Esophagus squamous epithelium (tissue), 5 donors: ENCODE results near the gene RTL10. TPM values are rescaled to one million over a fixed set of nuclear protein-coding genes. Genes with fewer than 3 reads are reported as not detected.

ENCODE experiments used
- DNase-seq: peaks from one replicate; lab custom pipeline; 2025; lab: John Stamatoyannopoulos, UW
- H3K27ac ChIP-seq, 4 donors: fragments of 200-600 bp; sonication (generic); one replicate each; pipeline ENCODE4 v1.5.1; 2016 to 2019; ENCODE audit warnings: mild to moderate bottlenecking in 1 of 4
- H3K27me3 ChIP-seq, 4 donors: fragments of 200-600 bp; sonication (generic); 1 replicate in 3 of 4; 2 replicates in 1 of 4; pipeline versions ENCODE4 v1.5.1 to v1.6.0; 2017 to 2021; ENCODE audit warnings: antibody characterized with exemption in 1 of 4
- H3K36me3 ChIP-seq, 3 donors: fragments of 200-600 bp; sonication (generic); one replicate each; pipeline ENCODE4 v1.5.1; 2016 to 2019
- H3K4me1 ChIP-seq, 3 donors: fragments of 200-600 bp; sonication (generic); one replicate each; pipeline ENCODE4 v1.5.1; 2017 to 2019
- H3K4me3 ChIP-seq, 4 donors: fragments of 200-600 bp; sonication (generic); 1 replicate in 3 of 4; 2 replicates in 1 of 4; pipeline ENCODE4 v1.5.1; 2016 to 2019; ENCODE audit warnings: mild to moderate bottlenecking in 2 of 4, moderate library complexity in 1 of 4
- H3K9me3 ChIP-seq, 3 donors: fragments of 200-600 bp; sonication (generic); one replicate each; pipeline ENCODE4 v1.5.1; 2016 to 2019
- POLR2A ChIP-seq, 4 donors: fragments of 450-650 bp; IDR thresholded peaks; one replicate each; pipeline ENCODE4 v1.6.1; 2017; ENCODE audit warnings: antibody characterized with exemption in 4 of 4, mild to moderate bottlenecking in 4 of 4, moderate library complexity in 3 of 4
- WGBS, 2 donors: methylation state at CpG; one replicate each; pipeline ENCODE4 v1.1.5; 2018; 5-methylcytosine and 5-hydroxymethylcytosine counted together
- intact Hi-C: fragments of 100-400 bp; cut with DNase I; formaldehyde crosslinking; loops from one replicate; pipeline ENCODE4 v1.15.0; 2022
- total RNA-seq, 4 donors: library from RNA; depleted of rRNA; stranded (reverse); fragments of >200 nt; gene quantifications; one replicate each; pipeline ENCODE4 v1.1.0, GENCODE V29; 2016
- TF ChIP-seq, protein P1 (sequence below), 6 experiments: fragments of 450-650 bp in 4 of 6; fragments of 200-600 bp in 2 of 6; sonication (generic) in 2 of 6; IDR thresholded peaks; one replicate each; pipeline ENCODE4 v1.5.1; 2016 to 2019; ENCODE audit warnings: antibody characterized with exemption in 6 of 6, mild to moderate bottlenecking in 4 of 6, moderate library complexity in 4 of 6
- donor health status: DM: yes; HTN: yes; CAD: no.

Gene RTL10
- total RNA-seq, 4 donors from 2014 or later, result 9.4 to 18.2 (median 11.4) TPM

GRCh38 chr22:19879246-19879570 is 24.5 kb upstream of the RTL10 start:
- Histone ChIP-seq H3K4me1 (peaks cover 16 to 59% (median 29%) of the 10 kb centered on the region in 3 donors), H3K4me3 (no peak overlapping the region), H3K36me3 (peaks cover 0 to 35% (median 0%) of the 10 kb centered on the region in 3 donors), H3K27me3 (no peaks in the 10 kb centered on the region), H3K27ac (peak overlapping the region in 1 of 4 donors; percentile 6), H3K9me3 (no peaks in the 10 kb centered on the region)
- WGBS, 2 donors, result 81 to 100% methylated on average over 1 to 4 of the region's 13 CpGs
- intact Hi-C loops, result no loop called here
- TF ChIP-seq POLR2A (IDR thresholded peaks at IDR 0.05), result no peak
- no peak for DNase-seq

- Histone ChIP-seq H3K9me3 (no peaks in the 10 kb centered on the region), H3K4me3 (no peak overlapping the region), H3K36me3 (peaks cover 0 to 35% (median 0%) of the 10 kb centered on the region in 3 donors), H3K27me3 (no peaks in the 10 kb centered on the region), H3K4me1 (peaks cover 21 to 65% (median 34%) of the 10 kb centered on the region in 3 donors), H3K27ac (peak overlapping the region in 1 of 4 donors; percentile 6)
- 85 to 87% methylated on average over 6 to 8 of the region's 16 CpGs for WGBS, 2 donors
- intact Hi-C loops, result no loop called here
- no peak for DNase-seq
- TF ChIP-seq POLR2A (IDR thresholded peaks at IDR 0.05), result no peak
- TF ChIP-seq, protein P1, sequence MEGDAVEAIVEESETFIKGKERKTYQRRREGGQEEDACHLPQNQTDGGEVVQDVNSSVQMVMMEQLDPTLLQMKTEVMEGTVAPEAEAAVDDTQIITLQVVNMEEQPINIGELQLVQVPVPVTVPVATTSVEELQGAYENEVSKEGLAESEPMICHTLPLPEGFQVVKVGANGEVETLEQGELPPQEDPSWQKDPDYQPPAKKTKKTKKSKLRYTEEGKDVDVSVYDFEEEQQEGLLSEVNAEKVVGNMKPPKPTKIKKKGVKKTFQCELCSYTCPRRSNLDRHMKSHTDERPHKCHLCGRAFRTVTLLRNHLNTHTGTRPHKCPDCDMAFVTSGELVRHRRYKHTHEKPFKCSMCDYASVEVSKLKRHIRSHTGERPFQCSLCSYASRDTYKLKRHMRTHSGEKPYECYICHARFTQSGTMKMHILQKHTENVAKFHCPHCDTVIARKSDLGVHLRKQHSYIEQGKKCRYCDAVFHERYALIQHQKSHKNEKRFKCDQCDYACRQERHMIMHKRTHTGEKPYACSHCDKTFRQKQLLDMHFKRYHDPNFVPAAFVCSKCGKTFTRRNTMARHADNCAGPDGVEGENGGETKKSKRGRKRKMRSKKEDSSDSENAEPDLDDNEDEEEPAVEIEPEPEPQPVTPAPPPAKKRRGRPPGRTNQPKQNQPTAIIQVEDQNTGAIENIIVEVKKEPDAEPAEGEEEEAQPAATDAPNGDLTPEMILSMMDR (IDR thresholded peaks at IDR 0.05), result no peak
Measured at GRCh38 chr22:19878461-19879245, 24.0 kb upstream of the RTL10 start.

DNA sequence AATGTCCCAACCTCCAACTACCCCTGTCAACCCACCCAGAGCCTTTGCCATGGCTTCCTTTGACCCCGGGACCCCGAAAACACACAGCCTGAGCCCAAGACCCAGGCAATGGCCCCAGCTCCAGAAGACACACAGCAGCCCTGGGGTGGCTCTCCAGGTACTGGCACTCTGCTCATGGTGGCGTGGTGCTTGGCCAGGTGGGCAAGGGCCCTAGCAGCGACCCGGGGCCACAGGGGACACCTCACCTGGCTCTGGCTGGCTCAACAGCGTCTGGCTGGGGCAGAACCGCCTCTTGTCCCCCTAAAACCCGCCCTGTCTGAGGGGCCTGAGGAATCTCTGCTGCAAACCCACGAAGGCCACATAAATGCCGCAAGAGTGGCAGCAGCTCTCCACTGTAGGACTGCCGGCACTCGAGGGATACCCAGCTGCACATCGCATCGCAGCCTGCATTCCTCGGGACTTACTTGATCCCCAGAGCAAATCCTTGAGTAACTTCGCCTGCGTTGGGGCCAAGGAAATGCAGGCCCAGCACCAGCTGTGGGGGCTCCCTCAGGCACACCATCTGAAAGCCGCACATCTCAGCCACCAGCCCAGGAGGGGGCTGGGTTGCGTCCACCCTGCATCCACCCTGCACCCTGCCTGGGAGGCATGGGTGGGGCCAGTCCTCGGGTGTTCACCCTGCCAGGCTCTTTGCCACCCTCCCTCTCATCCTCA is 23.1 kb upstream of the RTL10 start:
- Histone ChIP-seq H3K9me3 (no peaks in the 10 kb centered on the region), H3K4me1 (peaks cover 28 to 73% (median 37%) of the 10 kb centered on the region in 3 donors), H3K27me3 (no peaks in the 10 kb centered on the region), H3K36me3 (peaks cover 0 to 27% (median 0%) of the 10 kb centered on the region in 3 donors), H3K27ac (no peak overlapping the region), H3K4me3 (no peak overlapping the region)
- DNase-seq, result no peak
- TF ChIP-seq POLR2A (IDR thresholded peaks at IDR 0.05), result no peak
- TF ChIP-seq, protein P1 (IDR thresholded peaks at IDR 0.05), result no peak
- intact Hi-C loops, result no loop called here
- 100% methylated on average over 2 of the region's 20 CpGs; no CpG with 5 or more reads in 1 of the 2 donors for WGBS, 2 donors

DNA sequence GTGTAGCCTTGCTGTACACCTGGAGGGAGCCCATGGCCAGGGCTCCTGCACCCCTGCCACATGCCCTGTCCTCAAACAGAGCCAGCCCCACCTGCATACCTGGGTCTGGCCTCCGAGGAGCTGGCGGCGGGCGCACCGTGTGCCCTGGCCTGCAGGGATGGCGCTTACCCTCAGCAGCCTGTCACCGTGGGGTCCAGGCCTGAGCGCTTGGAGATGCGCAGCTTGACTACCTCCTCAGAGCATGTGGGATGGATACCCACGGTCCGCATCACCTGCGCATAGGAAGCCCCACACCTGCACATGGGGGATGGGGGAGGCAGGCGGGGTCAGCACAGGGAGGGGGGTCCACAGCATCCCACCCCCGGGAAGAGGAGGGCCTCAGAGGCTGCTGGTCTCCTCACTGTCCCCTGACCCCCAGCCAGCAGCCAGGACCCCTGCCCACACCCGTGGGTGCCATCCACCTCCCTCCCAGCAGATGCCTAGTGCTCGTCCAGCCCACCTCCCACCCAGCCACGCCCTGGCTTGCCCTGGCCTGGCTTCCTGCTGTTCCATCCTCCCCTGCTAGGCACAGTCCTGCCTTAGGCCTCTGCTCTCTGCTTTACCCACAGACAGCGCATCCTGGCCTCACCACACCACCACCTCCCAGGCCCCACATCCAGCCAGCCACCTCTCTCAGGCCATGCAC is 22.4 kb upstream of the RTL10 start:
- H3K4me3 ChIP-seq, result no peak overlapping the region
- WGBS, 2 donors, result 60 to 83% methylated on average over 1 to 5 of the region's 18 CpGs
- no peak for DNase-seq
- TF ChIP-seq POLR2A (IDR thresholded peaks at IDR 0.05), result no peak
- TF ChIP-seq, protein P1 (IDR thresholded peaks at IDR 0.05), result no peak
- no peaks in the 10 kb centered on the region for H3K27me3 ChIP-seq
- peaks cover 0 to 22% (median 0%) of the 10 kb centered on the region in 3 donors for H3K36me3 ChIP-seq
- no peak overlapping the region for H3K27ac ChIP-seq
- intact Hi-C loops, result no loop called here
- peaks cover 28 to 73% (median 37%) of the 10 kb centered on the region in 3 donors for H3K4me1 ChIP-seq
- H3K9me3 ChIP-seq, result no peaks in the 10 kb centered on the region

DNA sequence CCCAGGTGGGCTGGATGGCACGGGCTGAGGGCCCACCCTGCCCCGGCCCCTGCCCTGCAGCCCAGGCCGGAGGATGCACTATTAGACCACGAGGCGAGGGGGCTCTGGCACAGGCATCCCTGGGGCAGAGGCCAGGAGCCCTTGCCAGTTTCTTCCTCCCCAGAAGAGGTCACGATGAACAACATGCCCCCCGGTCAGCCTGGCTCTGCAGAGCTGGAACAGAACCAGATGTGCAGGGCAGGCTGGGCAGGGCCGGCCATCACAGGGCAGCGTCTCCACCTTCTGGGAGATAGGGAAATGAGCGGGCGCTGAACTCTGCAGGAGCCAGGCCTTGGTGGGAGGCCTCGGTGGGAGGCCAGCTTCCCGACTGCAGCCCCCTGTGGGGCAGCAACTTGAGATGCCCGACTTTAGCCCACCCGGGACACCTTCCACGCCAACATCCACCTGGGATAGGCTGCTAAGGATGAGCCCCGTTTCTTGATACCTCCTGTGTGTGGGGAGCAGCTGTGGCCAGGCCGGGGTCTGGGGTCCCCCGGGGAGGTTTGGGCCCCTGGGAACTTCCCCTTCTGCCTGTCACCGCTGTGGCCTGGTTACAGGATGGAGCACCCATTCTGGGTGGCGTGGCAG is 21.8 kb upstream of the RTL10 start:
- peaks cover 0 to 22% (median 0%) of the 10 kb centered on the region in 3 donors for H3K36me3 ChIP-seq
- DNase-seq, result no peak
- H3K27ac ChIP-seq, result peak overlapping the region in 1 of 4 donors; percentile 16
- no CpG with 5 or more reads among the region's 21 CpGs for WGBS, 2 donors
- H3K9me3 ChIP-seq, result no peaks in the 10 kb centered on the region
- TF ChIP-seq, protein P1 (IDR thresholded peaks at IDR 0.05), result no peak
- TF ChIP-seq POLR2A (IDR thresholded peaks at IDR 0.05), result no peak
- H3K4me1 ChIP-seq, result peaks cover 24 to 66% (median 33%) of the 10 kb centered on the region in 3 donors
- H3K27me3 ChIP-seq, result no peaks in the 10 kb centered on the region
- no peak overlapping the region for H3K4me3 ChIP-seq
- intact Hi-C loops, result no loop called here
